Activated CD4-positive, alpha-beta T cell treated with anti-CD3 and anti-CD28 coated beads for 24 hours (primary cell): Measurements from ENCODE around the gene HYKK.
"Not testable (repeated sequence)": the region's sequence is repeated elsewhere in the genome, so short reads cannot be mapped to it uniquely, and the experiment has no call there.

Experiments used
- DNase-seq, 2 donors: peaks; one replicate each; pipeline ENCODE4 v3.0.0-alpha.2; 2020; ENCODE audit warnings: low read depth in 2 of 2

Gene HYKK

DNA sequence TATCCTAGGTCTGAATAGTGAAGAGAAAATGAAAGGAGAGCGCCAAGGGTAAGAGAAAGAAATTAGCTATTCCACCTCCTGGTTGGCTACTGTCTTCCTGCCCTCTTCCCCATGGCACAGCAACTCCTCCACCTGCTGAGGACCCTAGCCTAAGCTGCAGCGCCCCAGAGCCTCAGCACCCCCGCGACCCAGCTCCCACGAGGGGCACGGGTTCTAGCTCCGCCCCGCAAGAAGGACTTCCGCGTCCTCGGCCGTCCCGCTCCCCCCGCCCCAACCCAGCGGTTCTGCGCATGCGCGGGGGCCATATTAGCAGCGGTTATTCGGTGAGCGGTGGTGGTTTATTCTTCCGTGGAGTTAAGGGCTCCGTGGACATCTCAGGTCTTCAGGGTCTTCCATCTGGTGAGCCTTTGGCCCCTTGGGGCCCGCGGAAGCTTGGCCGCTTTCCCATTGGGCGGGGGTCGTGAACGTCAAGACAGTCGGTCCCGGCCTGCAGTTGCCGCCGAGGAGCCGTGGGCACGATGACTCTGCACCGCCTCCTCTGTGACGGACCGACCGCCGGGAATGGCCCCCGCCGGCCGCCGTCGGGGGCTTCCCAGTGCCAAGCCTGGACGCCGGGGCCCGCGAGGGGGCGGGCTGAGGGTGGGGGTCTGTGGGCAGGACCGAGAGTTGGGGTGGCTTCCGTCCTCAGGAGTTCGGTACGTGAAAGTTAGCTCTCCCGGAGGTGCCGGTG, 32.9 kb downstream of the HYKK start, which contains the start of gene PSMA4:
Gene PSMA4, plus strand, starts transcription at position 304 of the 730 bp plus-strand sequence. CDS start 1,484 bp downstream, outside the sequence.
- peak; percentile 92 for DNase-seq

DNA sequence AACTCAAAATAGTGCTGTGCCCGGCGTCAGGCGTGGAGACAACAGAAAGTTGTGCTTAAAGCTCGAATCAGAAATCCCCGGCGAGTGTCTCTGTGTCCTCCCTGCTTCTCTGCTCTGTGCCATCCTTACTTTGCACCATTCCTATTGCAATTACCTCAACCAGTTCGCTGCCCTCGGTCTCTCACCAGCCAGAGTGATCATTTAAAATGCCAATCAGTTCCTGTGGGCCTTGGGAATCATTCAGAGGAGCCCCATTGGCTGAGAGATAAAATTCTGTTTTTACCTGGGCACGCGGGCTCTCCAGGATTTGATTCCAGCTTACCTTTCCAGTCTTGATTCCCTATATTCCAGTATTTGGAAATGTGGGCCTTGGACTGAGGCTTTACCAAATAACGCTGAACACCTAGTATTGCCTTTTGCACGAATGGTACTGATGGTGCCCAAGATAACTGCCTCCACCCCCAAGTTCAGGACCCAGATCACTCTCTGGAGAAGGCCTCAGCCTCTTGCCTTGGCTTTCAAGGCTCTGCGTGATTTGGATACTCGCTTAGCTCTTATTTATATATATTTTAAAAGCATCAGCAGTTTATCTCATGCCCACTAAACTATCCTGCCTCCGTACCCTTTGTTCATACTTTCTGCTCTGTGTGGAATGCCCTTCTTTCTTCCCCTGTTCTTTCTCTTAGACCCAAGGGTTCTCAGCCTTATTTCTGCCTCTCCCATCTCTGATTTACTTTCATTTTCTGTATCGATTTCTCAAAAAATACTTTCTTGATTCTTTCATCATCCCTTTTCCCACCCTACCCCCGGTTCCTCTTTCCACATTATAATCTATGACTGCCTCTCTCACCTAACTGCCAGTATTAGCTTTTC, 33.7 kb downstream of the HYKK start:
- DNase-seq, result no peak

- DNase-seq, result no peak
Observed at GRCh38 chr15:78541744-78542034, 34.3 kb downstream of the HYKK start.

- DNase-seq, result no peak
Observed at GRCh38 chr15:78542647-78543046, 35.3 kb downstream of the HYKK start.

- DNase-seq, result no peak
Observed at GRCh38 chr15:78550194-78550593, 42.8 kb downstream of the HYKK start.

DNA sequence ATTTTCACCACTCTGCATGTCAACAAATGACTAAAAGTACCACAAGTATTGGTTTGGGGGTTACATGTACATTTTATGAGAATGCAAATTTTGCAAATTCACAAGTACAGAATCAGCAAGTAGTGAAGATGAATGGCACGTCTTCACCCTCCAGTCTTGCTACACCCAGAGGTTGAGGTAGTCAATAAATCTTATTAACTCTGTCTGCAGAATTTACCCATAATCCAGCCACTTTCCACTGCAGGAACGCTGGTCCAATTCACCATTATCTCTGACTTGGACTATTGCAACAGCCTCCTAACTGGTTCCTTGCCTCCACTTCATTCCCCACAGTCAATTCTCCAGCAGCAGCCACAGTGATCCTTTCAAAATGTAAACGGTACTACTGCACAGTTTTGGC, 43.4 kb downstream of the HYKK start:
- no peak for DNase-seq

GRCh38 chr15:78551902-78552301, 44.5 kb downstream of the HYKK start:
- no peak for DNase-seq

- DNase-seq, result no peak
Observed at GRCh38 chr15:78552597-78552996, 45.2 kb downstream of the HYKK start.

- DNase-seq, result not testable (repeated sequence)
Observed at GRCh38 chr15:78560201-78560600, 52.8 kb downstream of the HYKK start.

- no peak for DNase-seq
Observed at GRCh38 chr15:78561490-78561889, 54.1 kb downstream of the HYKK start.

DNA sequence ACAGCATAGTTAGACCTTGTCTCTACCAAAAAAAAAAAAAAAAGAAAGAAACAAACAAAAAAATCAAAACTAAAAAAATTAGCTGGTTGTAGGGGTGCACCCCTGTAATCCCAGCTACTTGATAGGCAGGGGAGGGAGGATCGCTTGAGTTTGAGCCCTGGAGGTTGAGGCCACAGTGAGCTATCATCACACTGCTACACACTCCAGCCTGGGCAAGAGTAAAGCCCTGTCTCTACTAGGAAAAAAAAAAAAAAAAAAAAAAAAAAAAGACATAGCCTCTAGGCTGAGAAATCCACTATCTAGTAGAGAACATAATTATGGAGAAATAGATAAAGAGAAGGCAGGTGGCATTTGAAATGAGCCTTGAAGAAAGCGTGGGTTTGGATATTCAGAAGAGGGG, 55.7 kb downstream of the HYKK start:
- no peak for DNase-seq

DNA sequence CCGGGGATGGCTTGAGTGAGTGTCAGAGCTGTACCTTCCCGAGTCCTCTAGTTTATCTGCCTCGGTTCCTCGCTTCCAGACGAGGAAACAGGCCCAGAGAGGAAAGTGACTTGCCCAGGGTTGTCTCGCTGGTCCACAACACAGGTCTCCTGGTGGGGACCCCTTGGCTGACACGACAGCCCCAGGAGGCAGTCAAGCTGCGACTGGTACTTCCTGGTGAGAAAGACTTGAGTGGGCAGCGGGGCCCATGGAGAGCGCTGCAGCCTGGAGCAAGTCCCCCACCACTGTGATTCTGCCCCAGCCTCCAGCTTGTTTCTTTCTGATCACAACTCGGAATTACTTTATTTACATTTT, 57.3 kb downstream of the HYKK start:
- DNase-seq, result no peak

DNA sequence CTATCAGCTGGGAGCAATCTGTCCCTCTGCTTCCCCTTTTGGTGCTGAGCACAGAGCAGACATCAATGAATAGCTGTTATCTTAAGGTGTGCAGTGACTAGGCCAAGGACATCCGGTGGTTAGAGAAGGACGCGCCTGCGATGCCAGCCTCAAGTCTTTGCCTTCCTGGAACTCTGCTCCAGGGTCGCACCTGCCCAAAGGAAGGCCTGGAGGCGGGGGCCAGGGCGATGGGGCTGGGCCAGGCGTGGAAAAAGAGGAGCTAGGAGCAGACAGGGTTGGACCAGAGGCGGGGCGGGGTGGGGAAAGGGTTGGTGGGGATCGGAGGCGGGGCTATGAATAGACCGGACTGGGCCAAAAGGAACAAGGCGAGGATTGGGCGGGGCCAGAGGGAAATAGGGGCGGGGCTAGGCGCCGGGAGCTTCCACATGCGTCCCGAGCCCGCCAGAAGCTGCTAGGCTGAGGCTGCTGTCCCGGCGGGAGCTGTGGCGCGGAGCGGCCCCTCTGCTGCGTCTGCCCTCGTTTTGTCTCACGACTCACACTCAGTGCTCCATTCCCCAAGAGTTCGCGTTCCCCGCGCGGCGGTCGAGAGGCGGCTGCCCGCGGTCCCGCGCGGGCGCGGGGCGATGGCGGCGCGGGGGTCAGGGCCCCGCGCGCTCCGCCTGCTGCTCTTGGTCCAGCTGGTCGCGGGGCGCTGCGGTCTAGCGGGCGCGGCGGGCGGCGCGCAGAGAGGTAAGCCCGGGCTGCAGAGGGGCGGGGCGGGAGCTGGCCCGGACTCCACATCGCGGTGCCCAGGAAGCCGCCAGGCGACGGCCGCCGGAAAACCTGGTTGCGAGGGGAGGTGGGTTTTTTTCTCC, 57.9 kb downstream of the HYKK start, which contains the start of gene CHRNA5:
Gene CHRNA5, plus strand, starts transcription at position 424 of the 854 bp plus-strand sequence. Its CDS starts 200 bp downstream, at position 624.
- DNase-seq, result peak; percentile 72 to 92

DNA sequence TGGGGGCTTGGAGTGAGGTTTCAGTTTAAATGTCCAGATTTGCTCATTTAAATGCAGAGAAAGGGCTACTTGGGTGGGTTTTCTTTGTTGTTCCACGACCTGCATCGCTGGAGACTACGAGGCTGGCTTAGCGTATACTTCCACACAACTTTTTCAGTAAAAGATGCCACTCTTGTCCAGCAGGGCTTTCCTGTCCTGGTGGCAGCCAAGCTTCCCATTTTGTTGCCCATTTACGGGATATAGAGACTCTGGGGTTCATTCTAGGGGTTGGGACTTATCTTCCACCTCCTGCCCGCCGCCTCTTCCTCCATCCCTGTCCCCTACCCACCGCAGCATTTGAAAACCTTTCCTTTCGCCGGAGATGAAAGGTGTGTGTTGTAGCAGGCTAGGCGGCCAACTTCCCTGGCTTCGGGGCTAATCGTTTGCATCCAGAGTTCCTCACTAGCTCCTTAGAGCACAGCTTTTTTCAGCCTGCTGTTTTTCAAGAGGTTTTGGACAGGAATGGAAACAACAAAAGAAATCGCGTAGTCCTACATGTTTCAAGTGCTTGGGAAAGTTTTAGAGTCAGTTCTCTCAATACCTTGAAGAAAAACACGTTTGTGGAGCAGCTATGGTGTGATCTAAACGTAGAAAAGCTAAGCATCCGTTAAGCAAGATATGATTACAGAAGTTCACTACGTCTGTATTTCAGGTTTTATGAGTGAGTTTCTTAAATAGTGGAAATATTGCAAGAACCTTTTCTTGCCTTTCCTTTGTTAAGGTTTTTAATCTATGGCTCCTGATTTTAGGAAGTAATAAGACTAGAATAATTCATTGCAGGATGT, 58.8 kb downstream of the HYKK start:
- DNase-seq, result peak in 1 of 2 donors; percentile 2

GRCh38 chr15:78567531-78567930, 60.2 kb downstream of the HYKK start:
- DNase-seq, result no peak

GRCh38 chr15:78570710-78571109, 63.3 kb downstream of the HYKK start:
- no peak for DNase-seq

- no peak for DNase-seq
Observed at GRCh38 chr15:78571382-78571781, 64.0 kb downstream of the HYKK start.

DNA sequence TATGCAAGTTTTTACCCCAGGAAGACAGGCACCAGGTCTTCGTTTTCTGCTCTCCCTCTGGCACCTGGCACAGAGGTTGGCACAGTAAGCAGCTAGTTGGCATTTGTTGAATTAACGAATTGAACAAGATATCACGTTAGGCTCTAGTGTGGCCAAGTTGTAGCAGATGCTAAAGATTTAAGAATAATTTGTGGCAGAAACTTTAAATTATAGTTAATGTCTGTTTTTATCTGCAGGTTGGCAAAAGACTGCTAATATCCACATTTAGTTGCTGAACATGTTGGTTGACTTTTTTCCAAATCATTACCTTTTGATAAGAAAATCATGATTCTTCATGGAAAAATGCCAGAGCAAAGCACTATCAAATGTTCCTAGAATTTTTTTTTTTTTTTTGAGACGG, 66.0 kb downstream of the HYKK start:
- DNase-seq, result no peak

GRCh38 chr15:78574944-78575343, 67.6 kb downstream of the HYKK start:
- DNase-seq, result no peak
